Measurements from ENCODE around the gene ZNF487. TPM values are rescaled to one million over a fixed set of nuclear protein-coding genes. Genes with fewer than 3 reads are reported as not detected.

ZNF487 gene
- total RNA-seq, 1 experiment from 2014 or later: 4.0 TPM

GRCh38 chr10:43424416-43424815 lies 12.5 kb upstream of the ZNF487 start:
- intact Hi-C loops (cut with micrococcal nuclease): no loop called here
- no peaks in the 10 kb centered on the region for H3K9me3 ChIP-seq (ENCODE audit: control insufficient read depth in 1 of 2, insufficient read depth in 1 of 2, low read depth in 1 of 2, low read length in 2 of 2)
- H3K4me3 ChIP-seq (replicated peaks in 1 of 2; ENCODE audit: low read depth in 1 of 2, low read length in 2 of 2): no peak overlapping the region
- no peak overlapping the region for H3K9ac ChIP-seq (ENCODE audit: low read length)
- H3K4me2 ChIP-seq (ENCODE audit: low read length): no peak overlapping the region
- ATAC-seq (no peak), DNase-seq (ENCODE audit: low read depth, low spot score) (no peak)
- BruUV-seq (replicated peaks): no TSS peak
- CTCF ChIA-PET: no interaction called here
- POLR2A ChIA-PET: no interaction called here
- TF ChIP-seq CEBPB (IDR thresholded peaks at IDR 0.05; ENCODE audit: low read depth) (no peak), POLR2AphosphoS5 (IDR thresholded peaks at IDR 0.05; ENCODE audit: low read depth, low read length) (no peak), CTCF (IDR thresholded peaks at IDR 0.05 in 2 of 3, conservative IDR thresholded peaks at IDR 0.05 in 1 of 3; ENCODE audit: borderline replicate concordance in 1 of 3, insufficient read depth in 1 of 3, low read depth in 2 of 3, low read length in 2 of 3) (no peak), ZBTB33 (IDR thresholded peaks at IDR 0.05; ENCODE audit: extremely low read depth, insufficient replicate concordance, low read length) (no peak), SIN3A (IDR thresholded peaks at IDR 0.05; ENCODE audit: low read depth) (no peak), SP1 (IDR thresholded peaks at IDR 0.05; ENCODE audit: low read depth) (no peak), JUND (IDR thresholded peaks at IDR 0.05) (no peak), EZH2 (IDR thresholded peaks at IDR 0.05) (no peak), MAX (IDR thresholded peaks at IDR 0.05) (no peak), EZH2phosphoT487 (IDR thresholded peaks at IDR 0.05; ENCODE audit: borderline replicate concordance) (no peak), CBX3 (IDR thresholded peaks at IDR 0.05; ENCODE audit: low read depth) (no peak), ELF1 (IDR thresholded peaks at IDR 0.05; ENCODE audit: borderline replicate concordance, low read depth) (no peak), RAD21 (IDR thresholded peaks at IDR 0.05; ENCODE audit: low read depth) (no peak), POLR2A (IDR thresholded peaks at IDR 0.05; ENCODE audit: borderline replicate concordance, extremely low read depth, insufficient read depth, insufficient read length) (no peak), REST (IDR thresholded peaks at IDR 0.05; ENCODE audit: low read depth) (no peak), FOSL1 (IDR thresholded peaks at IDR 0.05; ENCODE audit: low read depth) (no peak), SRF (IDR thresholded peaks at IDR 0.05; ENCODE audit: low read depth) (no peak), EGR1 (IDR thresholded peaks at IDR 0.05; ENCODE audit: low read depth) (no peak), ATF3 (IDR thresholded peaks at IDR 0.05) (no peak)
- H3K27me3 ChIP-seq (ENCODE audit: insufficient read depth, low read length): no peaks in the 10 kb centered on the region
- H2AFZ ChIP-seq (ENCODE audit: low read depth, low read length, poor library complexity, severe bottlenecking): no peak overlapping the region
- H3K9me2 ChIP-seq (ENCODE audit: insufficient read depth): no peaks in the 10 kb centered on the region
- H3K36me3 ChIP-seq (ENCODE audit: control insufficient read depth in 1 of 2, insufficient read depth in 2 of 2, low read length in 2 of 2): no peaks in the 10 kb centered on the region
- no peaks in the 10 kb centered on the region for H4K20me1 ChIP-seq (ENCODE audit: insufficient read depth)
- no peak overlapping the region for H3K27ac ChIP-seq (ENCODE audit: low read depth, low read length)
- H3K4me1 ChIP-seq (ENCODE audit: control insufficient read depth in 1 of 2, insufficient read depth in 2 of 2, low read length in 2 of 2): peaks cover 10 to 25% of the 10 kb centered on the region in 2 experiments
- H3K79me2 ChIP-seq (ENCODE audit: insufficient read depth, low read length): no peaks in the 10 kb centered on the region
- RAD21 ChIA-PET (ENCODE audit: low non-redundant PET in 1 of 2, low total read pairs in 2 of 2, uncharacterized antibody in 2 of 2, unreplicated experiment in 2 of 2): no interaction called here

All from HCT116 (cell line).